ENCODE measurements around the gene TTC7B.

- TF ChIP-seq CTCF (IDR thresholded peaks at IDR 0.05) (no peak), POLR2A (IDR thresholded peaks at IDR 0.05) (no peak)
These were observed 282.0 kb downstream of the TTC7B start for GRCh38 chr14:90534091-90534837.

Measured in Peyer's patch (tissue), 4 donors.